Putamen (tissue), 1 donor: ENCODE data around the gene B3GALT4.
A peak's percentile ranks its signal among the peaks of the same experiment; 100 is the strongest.

ENCODE experiments used
- DNase-seq: peaks from one replicate; pipeline ENCODE4 v3.0.0-alpha.2; 2016; ENCODE audit warnings: low spot score

The B3GALT4 gene

GRCh38 chr6:33292996-33293682 lies 16.2 kb downstream of the B3GALT4 start:
- DNase-seq, result no peak

- DNase-seq, result no peak
These were observed 17.3 kb downstream of the B3GALT4 start for GRCh38 chr6:33294086-33294823.

- no peak for DNase-seq
These were observed 18.9 kb downstream of the B3GALT4 start for GRCh38 chr6:33295621-33296369.

- no peak for DNase-seq
These were observed 20.0 kb downstream of the B3GALT4 start for GRCh38 chr6:33296797-33297405.

GRCh38 chr6:33297406-33297955 lies 20.6 kb downstream of the B3GALT4 start:
- DNase-seq, result no peak

- no peak for DNase-seq
These were observed 21.2 kb downstream of the B3GALT4 start for GRCh38 chr6:33297956-33298772.

- DNase-seq, result peak; percentile 83
These were observed 21.9 kb downstream of the B3GALT4 start, which contains the start of gene RGL2 for GRCh38 chr6:33298773-33299236. Gene RGL2 (minus strand): TSS chr6:33298942. CDS start chr6:33298610, 332 bp downstream.

- DNase-seq, result peak; percentile 93
These were observed 22.5 kb downstream of the B3GALT4 start for GRCh38 chr6:33299237-33299944.

GRCh38 chr6:33301877-33302276 lies 25.0 kb downstream of the B3GALT4 start:
- no peak for DNase-seq

GRCh38 chr6:33304216-33304615 lies 27.3 kb downstream of the B3GALT4 start:
- DNase-seq, result no peak

- no peak for DNase-seq
These were observed 28.1 kb downstream of the B3GALT4 start for GRCh38 chr6:33305052-33305451.

GRCh38 chr6:33306356-33306755 lies 29.4 kb downstream of the B3GALT4 start:
- DNase-seq, result no peak

GRCh38 chr6:33312361-33313104 lies 35.6 kb downstream of the B3GALT4 start:
- DNase-seq, result peak; percentile 79

- no peak for DNase-seq
These were observed 36.3 kb downstream of the B3GALT4 start for GRCh38 chr6:33313105-33313708.

GRCh38 chr6:33313709-33314514 lies 37.0 kb downstream of the B3GALT4 start, which contains the start of gene TAPBP:
Gene TAPBP (minus strand): TSS chr6:33314078. CDS start chr6:33314041, 37 bp downstream.
- DNase-seq, result no peak

- DNase-seq, result peak; percentile 70
These were observed 37.6 kb downstream of the B3GALT4 start for GRCh38 chr6:33314515-33314942.

- DNase-seq, result no peak
These were observed 38.2 kb downstream of the B3GALT4 start for GRCh38 chr6:33314943-33315792.
